K562 (cell line): Measurements from ENCODE around the gene PDGFA. TPM values are rescaled to one million over a fixed set of nuclear protein-coding genes. Genes with fewer than 3 reads are reported as not detected.

Experiments
- ATAC-seq: fragments of 200-7000 bp; cut with Tn5 transposase; 3 replicates; pipeline ENCODE4 v1.9.1; 2020; ENCODE audit warnings: moderate library complexity
- BruUV-seq: library from RNA; stranded (reverse); fragments of 400-500 nt; replicated peaks from 2 replicates; lab custom pipeline; 2021; lab: Mats Ljungman, UMichigan
- CTCF ChIA-PET: fragments of 300-600 bp; formaldehyde crosslinking; extraction: SDS; loops from one replicate; lab custom pipeline; 2021; ENCODE audit warnings: low intra/inter-chr PET ratio; lab: Yijun Ruan, JAX
- POLR2A ChIA-PET: fragments of 300-600, 350-650 bp; sonication (Branson Sonifier 250); formaldehyde crosslinking; extraction: SDS; loops from one replicate; lab custom pipeline; 2021; ENCODE audit warnings: antibody characterized with exemption, inconsistent platforms; lab: Yijun Ruan, JAX
- DNase-seq, 4 experiments: peaks; one replicate each; pipeline versions ENCODE4 v3.0.0 to v3.0.0-alpha.2; 2011 to 2018; ENCODE audit warnings: low spot score in 3 of 4, mixed read lengths in 3 of 4; ENCODE audit errors: extremely low read depth in 1 of 4
- FAIRE-seq: peaks from 2 replicates; lab custom pipeline; 2011; peaks lifted over from hg19 to GRCh38; lab: Jason Lieb, UNC
- H2AFZ ChIP-seq: 2 replicates; pipeline ENCODE4 v1.6.0; 2011; ENCODE audit warnings: low read depth, low read length, control low read depth, inconsistent platforms
- H3K27ac ChIP-seq: fragments of 200-600 bp; 3 replicates; pipeline ENCODE4 v1.8.0; 2011; ENCODE audit warnings: low read depth, mild to moderate bottlenecking, control low read depth, inconsistent platforms, low read length, moderate library complexity, mixed read lengths; ENCODE audit errors: extremely low read depth
- H3K27me3 ChIP-seq, 2 experiments: fragments of 300-600 bp in 1 of 2; 2 replicates in 1 of 2; 3 replicates in 1 of 2; pipeline versions ENCODE4 v1.6.0 to v1.8.0; 2011; ENCODE audit warnings: inconsistent platforms in 2 of 2, low read length in 2 of 2, mild to moderate bottlenecking in 1 of 2, mixed read lengths in 1 of 2, moderate library complexity in 1 of 2; ENCODE audit not compliant: control insufficient read depth in 2 of 2, insufficient read depth in 2 of 2
- H3K36me3 ChIP-seq: fragments of 300-600 bp; 3 replicates; pipeline ENCODE4 v1.8.0; 2011; ENCODE audit warnings: mild to moderate bottlenecking, low read length, inconsistent platforms; ENCODE audit not compliant: control insufficient read depth, insufficient read depth
- H3K4me1 ChIP-seq, 2 experiments: fragments of 200-600 bp in 1 of 2; replicated peaks in 1 of 2; 2 replicates in 1 of 2; 3 replicates in 1 of 2; pipeline versions ENCODE4 v1.5.1 to v1.8.0; 2011; ENCODE audit warnings: inconsistent platforms in 2 of 2, low read length in 2 of 2, mild to moderate bottlenecking in 1 of 2, mixed read lengths in 1 of 2, moderate library complexity in 1 of 2; ENCODE audit not compliant: control insufficient read depth in 2 of 2, insufficient read depth in 2 of 2
- H3K4me2 ChIP-seq: 2 replicates; pipeline ENCODE4 v1.6.1; 2011; ENCODE audit warnings: low read length, control low read depth, inconsistent platforms, mixed read lengths; ENCODE audit not compliant: insufficient read depth
- H3K4me3 ChIP-seq: fragments of 200-600 bp; sonication (generic), shearing (Covaris generic); 2 replicates; pipeline ENCODE4 v1.5.1; 2016; ENCODE audit warnings: control low read depth, inconsistent platforms
- H3K79me2 ChIP-seq: fragments of 200-600 bp; 3 replicates; pipeline ENCODE4 v1.8.0; 2011; ENCODE audit warnings: low read length, inconsistent platforms; ENCODE audit not compliant: control insufficient read depth, insufficient read depth
- H3K9ac ChIP-seq, 2 experiments: 2 replicates each; pipeline versions ENCODE4 v1.6.0 to v1.6.1; 2011; ENCODE audit warnings: low read depth in 2 of 2, low read length in 2 of 2, control low read depth in 1 of 2, inconsistent platforms in 1 of 2, mild to moderate bottlenecking in 1 of 2, mixed read lengths in 1 of 2; ENCODE audit not compliant: insufficient read depth in 1 of 2
- H3K9me1 ChIP-seq: one replicate; pipeline ENCODE4 v1.6.0; 2011; ENCODE audit warnings: inconsistent platforms, mild to moderate bottlenecking, low read length, moderate library complexity; ENCODE audit not compliant: control insufficient read depth, insufficient read depth
- H3K9me3 ChIP-seq: replicated peaks from 2 replicates; pipeline ENCODE4 v1.5.1; 2011; ENCODE audit warnings: low read depth, low read length, inconsistent platforms; ENCODE audit not compliant: control insufficient read depth, insufficient read depth
- H4K20me1 ChIP-seq: replicated peaks from 2 replicates; pipeline ENCODE4 v1.6.1; 2011; ENCODE audit warnings: low read length, inconsistent platforms, mixed read lengths; ENCODE audit not compliant: control insufficient read depth, insufficient read depth
- FOXK2 ChIP-seq, 2 experiments: fragments of 450-650 bp; IDR thresholded peaks in 1 of 2; conservative IDR thresholded peaks in 1 of 2; 2 replicates each; pipeline ENCODE4 v1.6.1; 2016; ENCODE audit warnings: low read depth in 2 of 2, mild to moderate bottlenecking in 1 of 2
- KDM1A ChIP-seq, 2 experiments: fragments of 450-650 bp; IDR thresholded peaks; 2 replicates each; pipeline ENCODE4 v1.6.1; 2016; ENCODE audit warnings: mild to moderate bottlenecking in 2 of 2
- MTA3 ChIP-seq: fragments of 450-650 bp; formaldehyde crosslinking; IDR thresholded peaks from 2 replicates; pipeline ENCODE4 v1.6.1; 2017; ENCODE audit warnings: mild to moderate bottlenecking, borderline replicate concordance
- NUFIP1 ChIP-seq: fragments of 450-650 bp; IDR thresholded peaks from 2 replicates; pipeline ENCODE4 v1.6.1; 2018; ENCODE audit not compliant: partially characterized antibody
- PHF21A ChIP-seq: fragments of 450-650 bp; IDR thresholded peaks from 2 replicates; pipeline ENCODE4 v1.6.1; 2017; ENCODE audit warnings: low read depth, borderline replicate concordance
- RBM34 ChIP-seq: fragments of 200-400 bp; formaldehyde crosslinking; IDR thresholded peaks from 2 replicates; pipeline ENCODE4 v1.6.1; 2018; ENCODE audit warnings: low read length, borderline replicate concordance; ENCODE audit not compliant: insufficient read depth
- SMAD2 ChIP-seq: fragments of 150-350 bp; IDR thresholded peaks from 2 replicates; pipeline ENCODE4 v1.6.1; 2014; ENCODE audit warnings: low read depth, mild to moderate bottlenecking, low read length
- TCF3 ChIP-seq: sonication (generic); formaldehyde crosslinking; IDR thresholded peaks from 2 replicates; pipeline ENCODE4 v1.4.0; 2020; ENCODE audit warnings: mild to moderate bottlenecking, missing genetic modification reagents
- ZNF76 ChIP-seq: fragments of 250-450 bp; sonication (Bioruptor Pico); IDR thresholded peaks from 2 replicates; pipeline ENCODE4 v1.4.0; 2020; ENCODE audit warnings: mild to moderate bottlenecking, moderate library complexity, borderline replicate concordance
- WGBS: fragments of 100-300 bp; shearing (Covaris generic); methylation state at CpG from one replicate; pipeline ENCODE4 v1.1.6; 2016; ENCODE audit warnings: low coverage, mixed read lengths; ENCODE audit not compliant: insufficient coverage; ENCODE audit errors: missing lambda C conversion rate; 5-methylcytosine and 5-hydroxymethylcytosine counted together
- in situ Hi-C: fragments of 300-500 bp; cut with MboI; formaldehyde crosslinking; loops from 4 replicates; pipeline ENCODE4 v1.15.0; 2018; ENCODE audit warnings: inconsistent platforms, mixed read lengths
- intact Hi-C: fragments of 100-400 bp; cut with micrococcal nuclease; formaldehyde crosslinking; loops from 2 replicates; pipeline ENCODE4 v1.14.2; 2022
- polyA plus RNA-seq, 8 experiments: library from polyadenylated mRNA; depleted of rRNA in 4 of 8; stranded (reverse) in 5 of 8; unstranded in 3 of 8; fragments of >200 nt; fragmentation: Nextera tagmentation in 2 of 8; fragmentation: Illumina TruSeq in 1 of 8; extraction: Ambion mirVana in 2 of 8; extraction: Trizol in 1 of 8; gene quantifications; 2 replicates each; pipeline versions ENCODE4 v1.2.1 to v1.2.3, GENCODE V29; 2011 to 2014; ENCODE audit warnings: inconsistent platforms in 1 of 8, missing spikeins in 1 of 8
- total RNA-seq, 7 experiments: library from RNA; depleted of rRNA in 6 of 7; stranded (reverse); fragments of >200 nt in 6 of 7; fragmentation: Illumina TruSeq in 2 of 7; extraction: Trizol in 2 of 7; gene quantifications; 2 replicates each; pipeline versions ENCODE4 v1.2.1 to v1.2.3, GENCODE V29; 2011 to 2021; ENCODE audit warnings: low replicate concordance in 1 of 7
- TF ChIP-seq, protein P1 (sequence below): fragments of 450-650 bp; IDR thresholded peaks from 2 replicates; pipeline ENCODE4 v1.7.1; 2018; ENCODE audit warnings: mild to moderate bottlenecking, low read depth; ENCODE audit not compliant: partially characterized antibody

PDGFA gene
- total and polyA plus RNA-seq, 9 of the 15 experiments (the other 6 are each of a cell fraction or from before 2014, with no cell fraction given) = 2.5 to 10.2 (median 4.6) TPM

- Histone ChIP-seq H3K9me3 (no peaks in the 10 kb centered on the region), H3K27me3 (no peaks in the 10 kb centered on the region), H4K20me1 (no peaks in the 10 kb centered on the region), H2AFZ (no peak overlapping the region), H3K9me1 (no peaks in the 10 kb centered on the region)
- ChIA-PET POLR2A (no interaction called here), CTCF (no interaction called here)
- ATAC-seq = no peak
- WGBS = 72% methylated on average over 10 of the region's 11 CpGs
- intact Hi-C loops = no loop called here
- no peak for TF ChIP-seq RBM34
- TF ChIP-seq KDM1A (IDR thresholded peaks at IDR 0.05) = peak in 1 of 2 experiments; percentile 87; a peak in 2 of 4 replicates
- TF ChIP-seq, all 486 proteins: peak for 1
- no peaks in the 10 kb centered on the region for H3K79me2 ChIP-seq
- no peaks in the 10 kb centered on the region; the same call in 2 of the 3 replicates for H3K36me3 ChIP-seq
- FAIRE-seq (no peak), DNase-seq (no peak)
- H3K9ac ChIP-seq = no peak overlapping the region
- peaks cover 0 to 21% of the 10 kb centered on the region in 2 experiments; a peak in 2 of 5 replicates for H3K4me1 ChIP-seq
- no peak overlapping the region for H3K4me2 ChIP-seq
- BruUV-seq = no TSS peak
- no peak overlapping the region for H3K4me3 ChIP-seq
- in situ Hi-C loops = no loop called here
- H3K27ac ChIP-seq = no peak overlapping the region
These were observed 44.1 kb upstream of the PDGFA start for GRCh38 chr7:563629-564170.

- POLR2A ChIA-PET = interaction anchor here (0.6 to 0.8 kb wide), 2 partner anchors 19 to 23 kb away, joined by 3 read pairs; no protein-coding TSS in a partner anchor
- in situ Hi-C loops = no loop called here
These were observed 43.4 kb upstream of the PDGFA start for GRCh38 chr7:562789-563628.

More at GRCh38 chr7:562789-563628, 43.4 kb upstream of the PDGFA start:
- ATAC-seq (no peak), DNase-seq (no peak), FAIRE-seq (no peak)
- Histone ChIP-seq H3K4me2 (no peak overlapping the region), H3K4me3 (no peak overlapping the region), H2AFZ (no peak overlapping the region), H3K9me1 (no peaks in the 10 kb centered on the region), H3K27me3 (no peaks in the 10 kb centered on the region), H3K36me3 (no peaks in the 10 kb centered on the region; the same call in 2 of the 3 replicates), H3K4me1 (peaks cover 0 to 16% of the 10 kb centered on the region in 2 experiments; a peak in 2 of 5 replicates), H3K79me2 (no peaks in the 10 kb centered on the region), H3K9me3 (no peaks in the 10 kb centered on the region), H3K27ac (no peak overlapping the region), H3K9ac (no peak overlapping the region), H4K20me1 (no peaks in the 10 kb centered on the region)
- WGBS = 56% methylated on average over 16 of the region's 17 CpGs
- no peak for TF ChIP-seq SMAD2
- no peak for TF ChIP-seq FOXK2 (conservative IDR thresholded peaks at IDR 0.05 in 1 of 2, IDR thresholded peaks at IDR 0.05 in 1 of 2; ENCODE audit: low read depth in 2 of 2)
- TF ChIP-seq, protein P1, sequence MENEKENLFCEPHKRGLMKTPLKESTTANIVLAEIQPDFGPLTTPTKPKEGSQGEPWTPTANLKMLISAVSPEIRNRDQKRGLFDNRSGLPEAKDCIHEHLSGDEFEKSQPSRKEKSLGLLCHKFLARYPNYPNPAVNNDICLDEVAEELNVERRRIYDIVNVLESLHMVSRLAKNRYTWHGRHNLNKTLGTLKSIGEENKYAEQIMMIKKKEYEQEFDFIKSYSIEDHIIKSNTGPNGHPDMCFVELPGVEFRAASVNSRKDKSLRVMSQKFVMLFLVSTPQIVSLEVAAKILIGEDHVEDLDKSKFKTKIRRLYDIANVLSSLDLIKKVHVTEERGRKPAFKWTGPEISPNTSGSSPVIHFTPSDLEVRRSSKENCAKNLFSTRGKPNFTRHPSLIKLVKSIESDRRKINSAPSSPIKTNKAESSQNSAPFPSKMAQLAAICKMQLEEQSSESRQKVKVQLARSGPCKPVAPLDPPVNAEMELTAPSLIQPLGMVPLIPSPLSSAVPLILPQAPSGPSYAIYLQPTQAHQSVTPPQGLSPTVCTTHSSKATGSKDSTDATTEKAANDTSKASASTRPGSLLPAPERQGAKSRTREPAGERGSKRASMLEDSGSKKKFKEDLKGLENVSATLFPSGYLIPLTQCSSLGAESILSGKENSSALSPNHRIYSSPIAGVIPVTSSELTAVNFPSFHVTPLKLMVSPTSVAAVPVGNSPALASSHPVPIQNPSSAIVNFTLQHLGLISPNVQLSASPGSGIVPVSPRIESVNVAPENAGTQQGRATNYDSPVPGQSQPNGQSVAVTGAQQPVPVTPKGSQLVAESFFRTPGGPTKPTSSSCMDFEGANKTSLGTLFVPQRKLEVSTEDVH = no peak
- TF ChIP-seq NUFIP1 = no peak
- TF ChIP-seq PHF21A = no peak
- no peak for TF ChIP-seq TCF3 (CRISPR knock-in tag)
- TF ChIP-seq MTA3 = no peak
- TF ChIP-seq ZNF76 (CRISPR knock-in tag) = no peak
- BruUV-seq = no TSS peak
- intact Hi-C loops = no loop called here
- CTCF ChIA-PET = no interaction called here
